NCI-H446 treated with DMSO at 0.1 percent for 48 hours (cell line): ENCODE results near the gene ERG.

Source experiments
- DNase-seq: peaks from one replicate; lab custom pipeline; 2025; lab: John Stamatoyannopoulos, UW

Gene ERG

DNA sequence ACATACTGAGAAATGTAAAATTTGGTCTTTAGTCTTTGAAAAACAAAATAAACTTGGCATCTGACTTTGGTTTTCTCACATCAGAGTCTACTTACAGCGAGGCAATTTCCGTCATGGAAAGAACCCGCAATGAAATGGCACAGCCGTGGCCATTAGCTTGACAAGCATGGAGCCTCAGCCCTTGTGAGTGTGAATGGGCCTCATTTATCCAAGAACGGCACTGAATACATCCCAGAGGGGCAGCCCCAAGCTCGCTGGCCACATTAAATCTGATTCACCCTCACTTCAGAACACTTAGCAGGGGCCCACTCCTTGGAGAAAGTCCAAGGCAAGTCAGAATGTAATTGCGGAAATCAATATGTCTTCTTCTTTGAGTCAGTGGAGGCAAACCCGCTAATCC is 64.8 kb downstream of the ERG start:
- DNase-seq = no peak

GRCh38 chr21:38430401-38430984 is 67.8 kb downstream of the ERG start:
- DNase-seq = no peak

DNA sequence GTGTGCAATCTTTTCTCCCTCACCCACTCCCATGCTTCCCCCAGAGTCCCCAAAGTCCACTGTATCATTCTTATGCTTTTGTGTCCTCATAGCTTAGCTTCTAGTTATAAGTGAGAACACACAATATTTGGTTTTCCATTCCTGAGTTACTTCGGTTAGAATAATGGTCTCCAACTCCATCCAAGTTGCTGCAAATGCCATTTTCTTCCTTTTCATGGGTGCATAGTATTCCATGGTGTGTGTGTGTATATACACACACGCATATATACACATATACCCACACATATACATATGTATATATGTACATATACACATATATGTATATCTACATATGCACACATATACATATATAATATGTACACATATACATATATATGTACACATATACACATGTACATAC is 69.3 kb downstream of the ERG start:
- DNase-seq = no peak

DNA sequence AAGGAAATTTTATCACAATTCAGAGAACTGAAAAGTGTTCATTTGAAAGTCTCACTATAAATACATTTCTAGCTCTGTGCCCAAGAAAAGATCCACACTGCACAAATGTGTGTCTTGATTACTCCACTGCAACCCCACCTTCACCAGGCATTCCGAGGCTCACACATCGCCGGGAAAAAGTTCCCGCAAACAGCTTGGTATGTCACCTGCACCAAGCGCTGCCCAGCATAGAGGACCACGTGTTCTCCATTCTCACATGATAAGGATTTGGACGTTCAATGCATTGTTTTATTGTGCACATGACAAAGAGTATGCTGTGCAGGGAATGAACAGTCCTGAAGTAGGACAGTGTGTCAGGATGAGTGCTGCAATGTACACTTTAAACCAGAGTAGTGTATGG is 70.1 kb downstream of the ERG start:
- DNase-seq = no peak

GRCh38 chr21:38424305-38425019 is 73.8 kb downstream of the ERG start:
- DNase-seq = no peak

DNA sequence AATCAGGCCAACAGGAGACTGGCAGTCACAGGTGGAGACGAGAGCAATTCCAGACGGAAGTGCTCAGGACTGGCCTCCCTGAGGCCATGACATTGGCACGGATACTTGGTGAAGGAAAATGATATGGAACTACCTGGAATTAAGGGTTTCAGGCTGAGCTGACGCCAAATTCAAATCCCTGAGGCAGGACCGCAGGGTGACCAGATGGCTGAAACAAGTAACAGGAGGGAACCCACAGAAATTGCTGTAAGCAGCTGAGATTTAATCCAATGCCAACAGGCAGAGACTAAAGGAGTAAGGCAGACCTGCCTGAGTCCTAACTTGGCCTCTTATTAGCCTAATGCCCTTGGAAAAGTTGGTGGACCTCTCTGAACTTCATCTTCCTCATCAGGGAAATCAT is 76.2 kb downstream of the ERG start:
- DNase-seq = no peak

DNA sequence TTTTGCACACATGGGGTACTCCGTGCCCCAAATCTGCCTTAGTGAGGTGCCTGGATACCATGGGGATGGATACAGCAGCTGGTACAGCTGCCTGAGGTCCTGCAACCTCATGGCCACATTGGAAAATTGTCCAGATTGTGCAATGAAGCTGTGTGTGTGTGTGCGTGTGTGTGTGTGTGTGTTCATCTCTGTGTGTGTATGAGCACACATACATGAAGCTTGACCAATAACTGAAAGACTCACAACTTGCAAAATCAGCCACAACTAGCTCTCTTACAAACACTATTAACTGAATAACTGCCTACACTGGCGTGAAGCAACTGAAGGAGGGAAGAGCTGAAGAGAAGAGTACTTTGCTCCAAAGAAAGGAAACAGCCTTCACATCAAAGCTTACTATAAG is 78.1 kb downstream of the ERG start:
- no peak for DNase-seq

GRCh38 chr21:38417726-38418125 is 80.6 kb downstream of the ERG start:
- no peak for DNase-seq

GRCh38 chr21:38416791-38417190 is 81.5 kb downstream of the ERG start:
- DNase-seq = no peak

GRCh38 chr21:38413958-38414548 is 84.2 kb downstream of the ERG start:
- DNase-seq = no peak

GRCh38 chr21:38410466-38410865 is 87.8 kb downstream of the ERG start:
- no peak for DNase-seq

DNA sequence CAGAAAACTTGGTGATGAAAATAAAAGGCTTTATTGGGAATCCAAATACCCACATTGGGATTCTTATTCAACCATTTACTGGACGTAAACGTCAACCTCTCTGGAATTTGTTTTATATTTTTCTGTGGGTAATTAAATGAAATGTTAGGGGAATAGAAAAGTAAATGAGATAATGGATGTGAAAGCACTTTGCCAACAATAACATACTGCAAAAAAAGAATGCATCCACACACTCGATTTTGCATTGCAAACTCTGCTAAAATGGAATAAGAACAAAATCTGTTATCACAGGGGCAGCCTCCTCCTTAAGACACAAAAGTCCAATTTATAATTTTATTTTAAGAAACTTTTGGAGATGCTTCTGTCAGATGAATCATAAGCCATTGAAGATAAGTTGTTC is 88.4 kb downstream of the ERG start:
- no peak for DNase-seq

- no peak for DNase-seq
These were observed 94.1 kb downstream of the ERG start for GRCh38 chr21:38404177-38404576.

DNA sequence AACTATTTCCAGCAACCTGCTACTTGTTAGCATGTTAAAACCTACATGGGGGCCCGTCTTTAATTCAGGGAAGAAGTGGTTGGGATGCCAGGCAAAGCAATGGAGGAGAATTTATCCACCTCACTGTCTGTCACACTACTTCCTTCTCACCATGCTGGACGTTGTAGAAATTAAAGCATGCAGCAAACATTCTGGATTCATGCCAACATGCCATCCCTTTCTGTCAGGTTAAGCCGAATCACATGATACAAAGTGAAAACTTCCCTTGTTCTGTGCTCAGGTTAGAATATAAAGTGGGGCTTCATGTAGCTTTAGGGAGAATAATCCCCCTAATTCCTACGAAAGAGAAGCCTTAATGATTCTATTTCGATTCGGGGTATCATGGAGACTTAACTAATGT is 95.5 kb downstream of the ERG start:
- DNase-seq = no peak

DNA sequence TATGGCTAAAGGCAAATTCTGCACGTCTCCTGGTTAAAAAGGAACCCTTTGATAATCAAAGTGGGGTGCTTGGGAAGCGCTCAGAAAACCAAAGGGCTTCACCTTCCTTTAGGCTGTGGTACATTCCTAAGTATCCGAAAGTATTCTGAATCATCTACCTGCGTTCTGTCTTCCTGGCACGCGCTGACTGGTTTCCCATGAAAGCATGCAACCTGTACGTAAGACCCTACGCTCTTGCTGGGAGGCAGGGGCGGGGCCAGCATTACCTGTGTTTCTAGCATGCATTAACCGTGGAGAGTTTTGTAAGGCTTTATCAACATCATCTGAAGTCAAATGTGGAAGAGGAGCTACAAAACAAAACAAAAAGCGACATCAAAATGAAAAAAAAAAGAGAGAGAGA is 96.0 kb downstream of the ERG start:
- DNase-seq = no peak

DNA sequence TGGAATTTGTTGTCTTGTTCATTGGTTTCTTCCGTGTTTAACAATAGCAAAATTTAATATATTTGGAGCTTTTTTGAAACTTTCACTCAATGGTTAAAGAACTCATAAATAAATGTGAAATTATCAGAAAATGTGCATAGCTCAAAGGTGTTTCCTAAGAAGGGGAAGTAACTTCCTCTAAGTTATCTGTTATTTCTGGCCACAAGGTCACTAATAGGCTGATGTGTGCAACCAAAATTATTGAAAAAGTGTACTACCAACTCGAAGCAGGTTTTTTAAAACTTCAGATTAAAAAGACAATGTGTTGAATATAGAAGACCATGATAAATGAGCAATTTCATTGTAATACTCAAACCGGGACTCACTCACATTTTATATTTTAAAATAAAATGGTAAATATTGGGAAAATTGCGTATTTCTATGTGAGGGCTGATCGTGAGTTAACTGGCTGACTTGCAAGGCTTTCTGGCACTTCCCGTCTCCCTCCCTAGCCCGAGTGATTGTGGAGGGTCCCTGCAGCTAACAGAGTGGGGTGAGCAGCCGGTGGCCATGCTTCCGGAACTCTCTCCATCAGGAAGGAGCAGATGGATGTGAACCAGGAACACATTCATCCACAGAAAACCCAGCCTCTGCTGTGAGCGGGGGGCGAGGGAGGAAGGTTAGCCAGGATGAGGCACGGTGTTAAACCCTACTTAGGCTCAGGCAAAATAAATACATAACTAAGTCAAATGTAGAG is 96.9 kb downstream of the ERG start:
- DNase-seq = no peak

DNA sequence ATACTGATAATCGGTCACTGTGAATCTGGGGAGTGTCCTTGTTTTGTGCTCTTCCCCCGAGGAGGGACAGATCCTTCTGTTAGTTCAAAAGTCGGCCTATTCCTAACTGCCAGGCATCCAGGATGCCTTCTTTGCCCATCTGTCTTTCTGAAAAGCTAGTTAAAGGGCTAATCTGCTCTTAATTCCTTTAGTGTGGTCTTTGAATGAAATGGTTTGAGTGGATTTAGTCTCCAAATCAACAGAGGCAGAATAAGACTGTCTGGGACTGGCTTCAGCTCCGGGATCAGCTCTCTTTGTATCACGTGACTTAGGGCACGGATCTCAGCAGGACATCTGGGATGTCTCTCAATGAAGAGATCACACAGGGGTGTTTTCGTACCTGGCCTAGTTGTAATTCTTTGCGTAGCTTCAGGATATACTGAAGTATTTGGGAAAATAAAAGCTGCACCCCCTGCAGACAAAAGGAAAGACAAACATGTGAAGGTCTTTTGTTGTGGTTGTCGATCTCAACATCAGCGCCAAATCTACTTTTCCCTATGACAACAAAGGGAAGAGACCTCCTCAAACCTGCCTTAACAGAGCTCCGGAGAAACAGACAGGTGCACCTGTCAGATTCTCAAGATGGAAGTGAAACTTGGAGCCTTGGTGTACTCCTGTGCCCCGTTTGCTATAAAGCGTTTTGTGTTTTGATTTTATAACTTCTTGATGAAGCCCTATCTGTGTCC is 97.9 kb downstream of the ERG start:
- no peak for DNase-seq

- DNase-seq = no peak
These were observed 99.2 kb downstream of the ERG start for GRCh38 chr21:38399103-38399502.

DNA sequence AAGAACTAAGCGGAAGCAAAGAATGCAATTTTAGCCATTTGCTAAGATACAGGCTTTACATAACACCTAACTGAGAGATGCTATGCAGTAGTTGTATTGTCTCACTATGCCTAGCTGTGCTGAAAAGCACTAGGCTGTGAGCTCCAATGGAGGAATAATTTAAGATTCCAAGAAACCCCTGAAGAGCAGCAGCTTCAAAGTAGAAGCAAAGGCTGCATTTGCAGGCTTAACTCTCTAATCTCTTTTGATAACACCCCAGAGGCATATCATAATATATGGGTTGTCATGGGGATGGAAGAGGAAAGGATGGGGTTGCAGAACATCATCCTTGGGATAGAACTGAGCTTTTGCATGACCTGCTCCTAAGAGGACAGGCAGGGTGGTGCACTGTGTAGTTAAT is 102.0 kb downstream of the ERG start:
- no peak for DNase-seq

GRCh38 chr21:38395581-38395980 is 102.7 kb downstream of the ERG start:
- DNase-seq = no peak

GRCh38 chr21:38392661-38393060 is 105.6 kb downstream of the ERG start:
- DNase-seq = no peak

GRCh38 chr21:38389896-38390295 is 108.4 kb downstream of the ERG start:
- no peak for DNase-seq

GRCh38 chr21:38389354-38389676 is 109.0 kb downstream of the ERG start:
- DNase-seq = no peak
